Measurements from ENCODE around the gene CACNB1. TPM values are rescaled to one million over a fixed set of nuclear protein-coding genes. Genes with fewer than 3 reads are reported as not detected.
A peak's percentile ranks its signal among the peaks of the same experiment; 100 is the strongest.

CACNB1 gene
- total RNA-seq, 4 donors from 2014 or later, result 7.9 to 32.9 (median 17.1) TPM

DNA sequence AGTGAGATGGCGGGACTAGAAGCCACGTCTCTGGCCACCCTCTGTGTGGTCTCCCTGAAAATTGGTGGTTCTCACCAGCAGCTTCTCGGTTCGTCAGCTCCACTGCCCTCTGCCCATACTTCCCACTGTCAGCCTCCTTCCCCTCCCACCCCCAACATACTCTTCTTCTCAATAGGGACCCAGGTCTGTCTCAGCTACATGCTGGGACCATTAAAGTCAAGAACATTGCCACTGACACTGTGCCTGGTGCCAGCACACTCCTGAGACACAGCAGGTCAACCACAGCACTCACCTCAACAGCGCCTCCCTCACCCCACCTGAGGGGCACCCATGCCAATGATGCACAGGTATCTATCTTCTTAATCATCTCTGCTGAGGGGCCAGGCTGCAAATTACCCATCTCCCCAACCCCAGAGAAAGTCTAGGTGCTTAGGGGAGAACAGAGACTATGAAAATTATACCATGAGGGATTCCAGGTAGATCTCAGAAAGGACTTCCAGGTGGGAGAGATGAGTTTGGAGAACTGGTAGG, 47.3 kb downstream of the CACNB1 start:
- Histone ChIP-seq H3K27ac (no peak overlapping the region), H3K9me3 (no peaks in the 10 kb centered on the region), H3K4me3 (no peak overlapping the region), H3K36me3 (no peaks in the 10 kb centered on the region), H3K4me1 (peaks cover 34% of the 10 kb centered on the region), H3K27me3 (no peaks in the 10 kb centered on the region)
- DNase-seq (ENCODE audit: low spot score in 2 of 2), result no peak
- 81% methylated on average over 5 of the region's 5 CpGs for WGBS
- TF ChIP-seq POLR2AphosphoS5 (IDR thresholded peaks at IDR 0.05) (no peak), EP300 (IDR thresholded peaks at IDR 0.05) (no peak), POLR2A (IDR thresholded peaks at IDR 0.05) (no peak), CTCF (IDR thresholded peaks at IDR 0.05) (no peak)

DNA sequence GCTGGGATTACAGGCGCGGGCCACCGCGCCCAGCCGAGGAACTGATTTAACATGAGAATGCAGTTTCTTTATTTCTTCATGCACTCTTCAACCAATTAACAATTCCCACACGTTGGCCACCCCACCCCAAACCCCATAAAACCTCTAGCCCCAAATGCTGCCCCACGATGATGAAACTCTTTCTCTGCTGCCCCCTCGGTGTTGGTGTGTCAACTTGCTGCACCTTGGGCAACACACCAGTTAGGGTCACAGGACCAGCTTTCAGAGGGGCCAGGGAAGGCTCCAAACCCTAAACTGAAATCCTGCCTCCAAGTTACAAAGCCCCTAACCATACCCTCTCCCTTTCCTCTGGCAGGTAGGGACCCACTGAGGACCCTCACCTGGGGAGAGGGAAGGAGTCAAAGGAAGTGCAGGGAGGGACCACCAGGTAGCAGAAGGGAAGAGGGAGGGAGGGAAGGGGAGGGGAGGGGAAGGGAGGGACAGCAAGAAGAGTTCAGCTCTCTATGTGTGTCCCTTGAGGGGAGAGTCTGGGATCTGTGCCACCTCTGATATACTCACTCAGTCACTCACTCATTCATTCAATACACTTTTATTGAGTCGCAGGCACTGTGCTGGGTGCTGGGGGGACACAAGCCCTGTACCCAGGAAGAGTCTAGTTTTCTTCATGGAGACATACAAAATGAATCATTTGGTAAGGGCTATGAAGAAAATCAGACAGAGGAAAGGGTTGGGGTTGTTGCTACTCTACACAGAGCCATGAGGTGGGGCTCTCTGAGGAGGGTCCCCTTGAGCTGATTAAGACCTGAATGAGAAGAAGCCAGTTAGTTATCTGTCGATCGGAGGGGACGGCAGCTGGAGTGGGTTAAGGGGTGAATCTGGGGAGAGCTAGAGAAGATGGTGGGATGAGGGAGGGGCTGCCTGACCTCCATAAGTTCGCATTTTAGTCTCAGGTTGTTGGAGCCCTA, 50.0 kb downstream of the CACNB1 start:
- DNase-seq (ENCODE audit: low spot score in 2 of 2), result no peak
- Histone ChIP-seq H3K9me3 (no peaks in the 10 kb centered on the region), H3K27ac (no peak overlapping the region), H3K4me1 (peaks cover 46% of the 10 kb centered on the region), H3K27me3 (no peaks in the 10 kb centered on the region), H3K36me3 (no peaks in the 10 kb centered on the region), H3K4me3 (no peak overlapping the region)
- TF ChIP-seq POLR2A (IDR thresholded peaks at IDR 0.05), result no peak
- TF ChIP-seq CTCF (IDR thresholded peaks at IDR 0.05), result no peak
- TF ChIP-seq EP300 (IDR thresholded peaks at IDR 0.05), result no peak
- WGBS, result 83% methylated on average over 13 of the region's 13 CpGs

DNA sequence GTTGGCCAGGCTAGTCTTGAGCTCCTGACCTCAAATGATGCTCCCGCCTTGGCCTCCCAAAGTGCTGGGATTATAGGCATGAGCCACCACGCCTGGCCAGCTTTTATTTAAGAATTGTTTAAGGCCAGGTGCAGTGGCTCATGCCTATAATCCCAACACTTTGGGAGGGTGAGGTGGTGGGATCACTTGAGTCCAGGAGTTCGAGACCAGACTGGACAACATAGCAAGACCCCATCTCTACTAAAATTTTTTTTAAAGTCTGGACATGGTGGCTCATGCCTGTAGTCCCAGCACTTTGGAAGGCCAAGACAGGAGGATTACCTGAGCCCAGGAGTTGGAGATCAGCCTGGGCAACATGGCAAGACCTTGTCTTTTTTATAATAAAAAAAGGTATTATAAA, 51.2 kb downstream of the CACNB1 start:
- no peak overlapping the region for H3K4me3 ChIP-seq
- H3K27me3 ChIP-seq, result no peaks in the 10 kb centered on the region
- H3K36me3 ChIP-seq, result no peaks in the 10 kb centered on the region
- no peak for DNase-seq (ENCODE audit: low spot score in 2 of 2)
- WGBS, result 98% methylated on average over 3 of the region's 3 CpGs
- H3K27ac ChIP-seq, result no peak overlapping the region
- H3K4me1 ChIP-seq, result peaks cover 35% of the 10 kb centered on the region
- TF ChIP-seq POLR2AphosphoS5 (IDR thresholded peaks at IDR 0.05), result no peak
- TF ChIP-seq CTCF (IDR thresholded peaks at IDR 0.05), result no peak
- no peak for TF ChIP-seq EP300 (IDR thresholded peaks at IDR 0.05)
- TF ChIP-seq POLR2A (IDR thresholded peaks at IDR 0.05), result no peak
- no peaks in the 10 kb centered on the region for H3K9me3 ChIP-seq

DNA sequence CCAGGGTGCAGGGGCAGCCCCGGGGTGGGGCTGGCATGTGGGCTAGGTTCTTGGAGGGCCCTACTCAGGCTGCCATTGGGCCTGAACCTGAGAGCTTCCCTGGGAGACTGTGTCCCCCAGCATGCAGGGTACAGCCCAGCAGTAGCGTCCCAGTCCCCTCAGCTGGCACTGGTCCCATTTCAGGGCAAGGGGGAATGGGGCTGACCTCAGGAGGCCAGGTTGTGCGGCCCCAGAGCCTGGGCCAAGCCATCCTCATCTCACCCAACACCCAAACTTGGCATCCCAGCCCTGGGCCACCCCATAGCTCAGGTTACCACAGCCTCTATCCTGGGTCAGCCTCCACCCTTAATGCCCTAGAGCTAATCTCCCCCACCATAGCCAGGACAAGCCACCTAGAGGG, 52.3 kb downstream of the CACNB1 start:
- Histone ChIP-seq H3K4me1 (peaks cover 25% of the 10 kb centered on the region), H3K4me3 (no peak overlapping the region), H3K9me3 (no peaks in the 10 kb centered on the region), H3K27me3 (no peaks in the 10 kb centered on the region), H3K36me3 (no peaks in the 10 kb centered on the region), H3K27ac (peak overlapping the region; percentile 88)
- TF ChIP-seq CTCF (IDR thresholded peaks at IDR 0.05), result no peak
- no peak for TF ChIP-seq POLR2AphosphoS5 (IDR thresholded peaks at IDR 0.05)
- no peak for TF ChIP-seq EP300 (IDR thresholded peaks at IDR 0.05)
- TF ChIP-seq POLR2A (IDR thresholded peaks at IDR 0.05), result no peak
- DNase-seq (ENCODE audit: low spot score in 2 of 2), result no peak
- 90% methylated on average over 1 of the region's 3 CpGs for WGBS

GRCh38 chr17:39144416-39144840, 53.0 kb downstream of the CACNB1 start:
- Histone ChIP-seq H3K27me3 (no peaks in the 10 kb centered on the region), H3K9me3 (no peaks in the 10 kb centered on the region), H3K4me1 (peaks cover 29% of the 10 kb centered on the region), H3K27ac (peak overlapping the region; percentile 88), H3K36me3 (no peaks in the 10 kb centered on the region), H3K4me3 (no peak overlapping the region)
- DNase-seq (ENCODE audit: low spot score in 2 of 2), result peak; percentile 91 to 94
- WGBS, result 28% methylated on average over 9 of the region's 9 CpGs
- TF ChIP-seq POLR2AphosphoS5 (IDR thresholded peaks at IDR 0.05), result peak in 1 of 3 donors; percentile 84
- no peak for TF ChIP-seq CTCF (IDR thresholded peaks at IDR 0.05)
